C4-2B (cell line): ENCODE results near the gene TRIM72.

ENCODE experiments used
- ZFX ChIP-seq: fragments of 450-650 bp; IDR thresholded peaks from 2 replicates; pipeline ENCODE4 v1.6.1; 2017
- TF ChIP-seq, protein P1 (sequence below): fragments of 450-650 bp; conservative IDR thresholded peaks from 2 replicates; pipeline ENCODE4 v1.5.1; 2017; ENCODE audit warnings: mild to moderate bottlenecking

DNA sequence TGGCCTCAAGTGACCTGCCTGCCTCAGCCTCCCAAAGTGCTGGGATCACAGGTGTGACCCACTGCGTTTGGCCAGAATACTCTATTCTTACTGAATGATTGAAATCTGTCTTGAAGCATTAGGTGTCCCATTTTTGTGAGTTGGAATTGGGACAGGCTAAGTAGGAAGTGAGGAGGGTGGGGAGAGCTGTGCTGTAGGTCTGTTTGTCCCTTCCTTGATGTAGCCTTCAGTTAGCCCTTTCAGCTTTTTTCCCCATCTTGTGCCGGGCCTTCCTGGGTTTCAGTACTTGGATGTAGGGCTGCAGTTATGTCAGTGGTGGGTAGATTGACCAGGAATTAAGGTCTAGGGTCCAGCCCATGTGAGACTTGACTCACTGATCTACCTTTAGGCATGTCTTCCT, 20.0 kb upstream of the TRIM72 start:
- TF ChIP-seq, protein P1, sequence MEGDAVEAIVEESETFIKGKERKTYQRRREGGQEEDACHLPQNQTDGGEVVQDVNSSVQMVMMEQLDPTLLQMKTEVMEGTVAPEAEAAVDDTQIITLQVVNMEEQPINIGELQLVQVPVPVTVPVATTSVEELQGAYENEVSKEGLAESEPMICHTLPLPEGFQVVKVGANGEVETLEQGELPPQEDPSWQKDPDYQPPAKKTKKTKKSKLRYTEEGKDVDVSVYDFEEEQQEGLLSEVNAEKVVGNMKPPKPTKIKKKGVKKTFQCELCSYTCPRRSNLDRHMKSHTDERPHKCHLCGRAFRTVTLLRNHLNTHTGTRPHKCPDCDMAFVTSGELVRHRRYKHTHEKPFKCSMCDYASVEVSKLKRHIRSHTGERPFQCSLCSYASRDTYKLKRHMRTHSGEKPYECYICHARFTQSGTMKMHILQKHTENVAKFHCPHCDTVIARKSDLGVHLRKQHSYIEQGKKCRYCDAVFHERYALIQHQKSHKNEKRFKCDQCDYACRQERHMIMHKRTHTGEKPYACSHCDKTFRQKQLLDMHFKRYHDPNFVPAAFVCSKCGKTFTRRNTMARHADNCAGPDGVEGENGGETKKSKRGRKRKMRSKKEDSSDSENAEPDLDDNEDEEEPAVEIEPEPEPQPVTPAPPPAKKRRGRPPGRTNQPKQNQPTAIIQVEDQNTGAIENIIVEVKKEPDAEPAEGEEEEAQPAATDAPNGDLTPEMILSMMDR = no peak
- no peak for TF ChIP-seq ZFX
